ENCODE data around the gene MYO3B.
"Not testable (repeated sequence)": the region's sequence is repeated elsewhere in the genome, so short reads cannot be mapped to it uniquely, and the experiment has no call there.

MYO3B gene

GRCh38 chr2:170568511-170568910 lies 390.6 kb downstream of the MYO3B start:
- no peak for DNase-seq (ENCODE audit: low read depth)

DNA sequence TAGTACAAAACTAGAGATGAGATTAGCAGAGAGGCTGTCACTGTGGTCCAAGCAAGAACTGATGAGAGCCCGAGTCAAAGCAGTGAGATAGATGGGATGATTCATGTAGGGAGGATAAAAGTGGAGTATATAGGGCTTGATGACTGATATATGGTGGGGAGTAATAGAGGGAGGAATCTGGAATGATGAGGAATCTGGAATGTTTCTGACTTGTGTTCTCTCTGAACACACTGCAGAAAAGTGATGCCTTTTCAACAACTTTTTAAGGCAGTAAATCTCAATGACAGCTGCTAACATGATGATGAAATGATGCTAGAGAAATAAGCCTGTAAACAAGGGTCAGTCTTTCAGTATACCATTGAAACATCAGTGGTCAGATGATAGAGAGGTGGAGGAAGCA lies 393.7 kb downstream of the MYO3B start:
- DNase-seq (ENCODE audit: low read depth): no peak

DNA sequence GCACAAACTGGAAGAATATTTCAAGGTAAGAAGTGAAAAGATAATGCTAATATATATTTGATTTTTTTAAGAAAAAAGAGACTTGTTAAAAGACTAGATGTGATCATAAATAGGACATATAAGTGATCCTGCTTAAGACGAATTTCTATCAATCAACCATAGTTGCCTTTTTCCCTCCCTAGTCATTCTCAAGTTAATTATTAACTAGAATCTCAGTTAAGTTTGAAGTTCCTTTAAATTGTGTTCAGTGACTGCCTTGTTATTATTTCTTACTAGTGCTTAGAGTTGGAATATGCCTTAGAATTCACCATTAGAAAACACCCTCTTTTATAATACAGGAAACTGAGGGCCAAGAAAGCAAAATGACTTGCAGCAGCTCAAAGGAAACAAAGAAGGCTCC lies 395.7 kb downstream of the MYO3B start:
- DNase-seq (ENCODE audit: low read depth): no peak

DNA sequence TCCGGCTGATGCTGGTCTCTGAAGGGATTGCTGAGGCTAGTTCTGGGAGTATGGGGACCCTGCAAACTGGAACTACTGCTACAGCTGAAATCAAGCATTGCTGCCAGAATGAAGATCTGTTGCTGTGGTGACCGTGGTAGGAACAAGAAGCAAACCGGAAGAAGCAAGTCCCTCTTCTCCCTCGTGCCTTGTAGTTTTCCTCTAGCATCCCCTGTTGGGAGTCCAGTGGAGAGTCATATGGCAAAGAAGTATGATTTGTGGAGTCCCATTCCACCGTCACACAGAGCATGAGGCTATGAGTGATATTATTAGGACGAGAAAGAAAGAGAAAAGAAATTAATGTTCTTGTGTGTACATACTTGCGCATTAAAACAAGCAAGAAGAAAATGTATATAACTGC lies 398.3 kb downstream of the MYO3B start:
- DNase-seq (ENCODE audit: low read depth): no peak

DNA sequence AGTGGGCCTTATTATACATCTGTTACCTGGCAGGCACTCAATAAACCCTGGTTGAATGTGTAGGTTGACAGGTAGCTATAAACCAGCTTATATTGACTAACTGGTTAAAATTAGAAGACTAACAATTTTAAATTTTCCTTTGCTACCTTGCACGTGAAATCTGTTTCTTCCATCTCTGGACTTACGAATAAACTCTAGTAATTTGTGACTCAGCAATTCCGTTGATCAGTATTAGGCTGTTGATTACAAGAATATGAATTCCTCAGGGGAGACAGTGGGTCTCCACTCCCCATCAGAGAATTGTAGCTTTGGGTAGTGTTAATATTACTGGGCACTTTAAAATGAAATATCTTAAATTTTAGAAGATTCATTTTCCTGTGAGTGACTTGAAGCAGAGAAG lies 399.4 kb downstream of the MYO3B start:
- no peak for DNase-seq (ENCODE audit: low read depth)

GRCh38 chr2:170578606-170579005 lies 400.7 kb downstream of the MYO3B start:
- DNase-seq (ENCODE audit: low read depth): no peak

DNA sequence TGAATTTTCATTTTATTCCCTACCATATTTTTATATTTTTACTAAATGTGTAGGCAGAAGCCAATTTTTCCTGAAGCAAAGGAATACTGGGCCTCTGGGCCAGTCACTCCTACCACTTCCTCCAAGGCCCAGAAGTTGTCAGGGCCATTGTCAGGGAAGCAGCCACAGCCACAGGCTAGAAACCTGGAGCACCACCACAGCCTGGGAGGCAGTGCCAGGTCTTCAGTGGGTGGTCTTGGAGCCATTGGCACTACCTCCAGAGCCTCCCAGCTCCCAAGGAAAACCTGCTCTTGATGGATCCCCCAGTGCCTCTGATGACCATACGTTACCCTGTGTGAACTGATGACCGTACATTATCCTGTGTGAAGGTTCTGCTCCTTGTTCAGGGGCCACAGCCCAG lies 401.6 kb downstream of the MYO3B start:
- no peak for DNase-seq (ENCODE audit: low read depth)

DNA sequence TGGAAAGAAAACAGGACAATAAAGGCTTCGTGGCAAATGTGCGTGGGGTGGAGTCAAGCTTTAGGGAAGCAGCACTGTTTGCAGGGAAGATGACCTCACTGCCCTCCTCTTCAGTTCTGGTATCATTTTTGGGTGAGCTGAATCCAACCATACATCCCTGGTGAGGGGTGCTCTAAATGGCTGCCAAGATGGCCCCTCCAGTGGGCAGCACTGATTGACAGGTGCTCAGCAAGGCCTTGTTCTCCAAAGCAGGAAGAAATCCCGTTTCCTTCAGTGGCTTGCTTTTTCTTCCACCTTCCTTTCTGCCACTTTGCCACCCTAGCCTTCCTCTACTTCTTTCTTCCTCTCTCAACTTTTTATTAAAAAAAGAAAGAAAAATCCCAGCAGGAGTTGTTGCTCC lies 404.4 kb downstream of the MYO3B start:
- no peak for DNase-seq (ENCODE audit: low read depth)

DNA sequence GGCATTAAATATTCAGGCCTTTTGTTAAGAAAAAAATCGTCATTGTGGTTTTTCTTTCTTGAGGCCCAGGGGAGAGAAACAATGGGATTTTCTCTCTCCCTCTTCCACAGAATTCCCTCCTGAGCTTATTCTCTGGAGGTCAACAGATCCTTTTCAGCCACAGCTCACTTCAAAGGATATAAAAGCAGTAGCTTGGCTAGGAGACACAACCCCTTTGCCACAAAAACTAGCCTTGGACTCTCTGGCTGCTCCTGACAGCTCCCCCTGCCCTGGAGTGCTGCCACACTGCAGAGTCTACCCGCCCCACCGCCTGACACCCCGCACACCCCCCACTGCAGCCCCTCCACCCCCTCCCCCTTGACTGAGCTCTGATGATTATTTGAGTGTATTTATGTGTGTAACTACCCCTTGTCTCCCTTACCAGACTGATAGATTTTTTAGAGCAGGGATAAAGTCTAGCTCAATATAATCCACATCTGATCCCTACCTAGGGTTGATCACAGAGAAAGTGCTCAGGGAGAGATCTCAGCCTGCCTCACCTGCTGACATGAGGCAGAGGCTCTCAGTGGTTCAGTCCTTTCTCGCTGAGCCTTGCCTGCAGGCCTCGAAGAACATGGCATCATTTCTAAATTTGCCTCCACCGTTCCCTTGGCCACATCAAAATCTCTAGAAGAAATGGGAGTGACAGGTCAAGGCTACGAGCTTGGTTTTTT lies 405.0 kb downstream of the MYO3B start:
- no peak for DNase-seq (ENCODE audit: low read depth)

- DNase-seq (ENCODE audit: low read depth): no peak
Measured at GRCh38 chr2:170585067-170585466, 407.1 kb downstream of the MYO3B start.

DNA sequence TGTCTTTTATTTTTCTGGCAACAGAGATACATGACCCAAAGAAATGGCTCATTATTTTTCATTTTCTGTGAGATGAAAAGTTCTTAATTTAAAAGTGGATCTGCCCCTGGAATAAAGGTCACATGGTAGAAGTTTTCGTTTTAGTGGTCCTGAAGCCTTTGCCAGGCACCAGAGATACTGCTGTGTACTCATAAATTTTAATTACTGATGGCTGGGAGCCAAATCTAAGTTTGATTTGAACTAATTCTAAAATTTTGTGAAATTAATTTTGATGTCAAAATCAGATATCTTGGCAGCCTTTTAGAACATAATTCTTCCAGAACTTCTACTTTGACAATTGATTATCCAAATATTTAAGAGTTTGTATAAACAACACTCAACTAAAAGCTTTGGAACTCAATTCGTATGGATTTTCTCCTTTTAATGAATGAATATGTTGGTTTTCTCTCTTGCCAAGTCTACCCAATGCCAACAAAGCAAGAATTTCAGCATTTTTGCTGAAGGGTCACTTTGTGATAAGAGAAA lies 408.7 kb downstream of the MYO3B start:
- DNase-seq (ENCODE audit: low read depth): no peak

- DNase-seq (ENCODE audit: low read depth): no peak
Measured at GRCh38 chr2:170587117-170587516, 409.2 kb downstream of the MYO3B start.

GRCh38 chr2:170587922-170588321 lies 410.0 kb downstream of the MYO3B start:
- DNase-seq (ENCODE audit: low read depth): no peak

DNA sequence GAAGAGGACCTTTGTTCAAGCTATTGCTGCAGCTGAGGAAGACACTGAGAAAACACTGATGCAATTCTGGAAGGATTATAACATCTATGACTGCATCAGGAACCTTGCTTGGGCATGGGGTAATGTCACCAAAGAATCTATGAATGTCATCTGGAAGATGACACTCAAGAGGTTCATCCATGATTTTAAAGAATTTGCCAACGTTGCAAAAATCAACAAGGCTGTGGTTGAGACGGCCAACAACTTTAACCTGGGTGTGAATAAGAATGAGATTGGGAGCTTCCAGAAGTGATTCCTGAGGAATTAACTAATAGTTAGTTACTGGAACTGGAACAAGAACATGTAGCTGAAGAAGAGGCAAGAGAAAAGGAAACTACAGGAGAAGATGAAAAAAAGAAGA lies 410.8 kb downstream of the MYO3B start:
- DNase-seq (ENCODE audit: low read depth): no peak

DNA sequence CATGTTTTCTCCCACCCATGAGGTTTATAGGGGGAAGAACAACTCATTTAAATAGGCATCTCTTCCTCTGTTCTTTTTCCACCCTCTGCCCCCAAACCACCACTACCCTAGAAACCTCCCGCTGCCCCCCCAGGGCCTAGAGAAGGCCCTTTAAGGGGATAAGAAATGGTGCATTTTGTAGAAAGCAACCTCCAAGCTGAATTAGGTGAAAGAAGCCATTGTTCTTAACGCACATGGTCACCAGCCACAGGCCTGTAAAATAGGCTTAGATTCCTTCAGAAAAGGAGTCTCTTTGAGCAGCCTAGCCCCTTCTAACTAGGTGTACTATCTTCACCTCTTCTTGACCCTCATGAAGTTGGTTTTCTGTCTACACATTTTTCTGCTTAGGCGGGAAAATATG lies 418.6 kb downstream of the MYO3B start:
- no peak for DNase-seq (ENCODE audit: low read depth)

GRCh38 chr2:170598067-170598395 lies 420.1 kb downstream of the MYO3B start:
- no peak for DNase-seq (ENCODE audit: low read depth)

DNA sequence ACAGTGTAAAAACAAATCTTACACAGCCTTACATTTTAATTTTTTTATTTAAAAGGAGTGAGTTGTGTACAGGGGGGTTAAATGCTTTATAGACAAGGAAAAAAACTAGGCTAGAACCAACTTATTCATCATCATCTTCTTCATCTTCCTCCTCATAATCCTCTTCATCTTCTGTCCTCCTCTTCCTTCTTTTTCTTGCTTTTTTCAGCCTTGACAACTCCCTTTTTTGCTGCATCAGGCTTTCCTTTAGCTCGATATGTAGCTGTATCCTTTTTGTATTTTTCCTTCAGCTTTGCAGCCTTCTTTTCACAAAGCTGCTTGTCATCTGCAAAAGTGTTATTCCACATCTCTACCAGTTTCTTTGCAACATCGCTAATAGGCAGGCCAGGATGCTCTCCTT lies 423.5 kb downstream of the MYO3B start:
- DNase-seq (ENCODE audit: low read depth): no peak

GRCh38 chr2:170605862-170606261 lies 427.9 kb downstream of the MYO3B start:
- DNase-seq (ENCODE audit: low read depth): no peak

DNA sequence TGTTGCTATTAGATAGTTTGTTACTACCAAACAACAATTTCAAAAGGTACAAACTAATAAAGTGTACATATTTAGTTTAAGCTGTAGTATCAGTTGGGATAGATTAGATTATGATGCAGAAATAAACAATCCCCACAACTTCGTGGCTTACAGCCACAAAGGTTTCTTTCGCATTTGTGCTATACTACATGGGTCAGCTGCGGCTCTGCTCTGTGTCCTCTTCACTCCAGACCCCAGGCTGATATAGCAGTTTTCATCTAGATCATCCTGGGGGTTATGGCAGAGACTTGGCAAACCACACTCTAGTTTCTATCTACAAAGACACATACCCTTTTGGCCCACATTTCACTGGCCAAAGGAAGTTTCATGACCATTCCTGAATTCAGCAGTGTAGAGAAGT lies 429.2 kb downstream of the MYO3B start:
- DNase-seq (ENCODE audit: low read depth): no peak

DNA sequence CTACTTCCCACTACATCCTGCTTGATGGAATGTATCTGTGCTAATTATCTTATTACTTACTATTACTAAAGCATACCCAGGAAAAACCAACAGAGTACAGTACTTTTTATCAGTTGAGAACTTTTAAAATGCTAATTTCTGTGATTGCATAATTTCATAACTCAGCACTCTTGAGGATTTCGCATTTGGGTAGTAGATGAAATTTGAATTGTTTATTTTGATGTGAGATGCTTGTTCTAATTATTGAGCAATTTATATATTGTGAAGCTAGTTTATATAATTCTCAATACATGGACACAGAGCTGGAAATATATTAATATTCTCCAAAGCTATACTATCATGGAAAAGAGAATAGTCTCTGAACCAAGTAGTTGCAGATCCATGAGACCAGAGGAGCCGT lies 432.7 kb downstream of the MYO3B start:
- DNase-seq (ENCODE audit: low read depth): no peak

- DNase-seq (ENCODE audit: low read depth): not testable (repeated sequence)
Measured at GRCh38 chr2:170618948-170619347, 441.0 kb downstream of the MYO3B start.

DNA sequence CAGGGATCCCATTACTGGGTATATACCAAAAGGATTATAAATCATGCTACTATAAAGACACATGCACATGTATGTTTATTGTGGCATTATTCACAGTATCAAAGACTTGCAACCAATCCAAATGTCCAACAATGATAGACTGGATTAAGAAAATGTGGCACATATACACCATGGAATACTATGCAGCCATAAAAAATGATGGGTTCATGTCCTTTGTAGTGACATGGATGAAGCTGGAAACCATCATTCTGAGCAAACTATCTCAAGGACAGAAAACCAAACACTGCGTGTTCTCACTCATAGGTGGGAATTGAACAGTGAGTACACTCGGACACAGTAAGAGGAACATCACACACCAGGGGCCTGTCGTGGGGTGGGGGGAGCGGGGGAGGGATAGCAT lies 457.1 kb downstream of the MYO3B start:
- not testable (repeated sequence) for DNase-seq (ENCODE audit: low read depth)

- no peak for DNase-seq (ENCODE audit: low read depth)
Measured at GRCh38 chr2:170639635-170640034, 461.7 kb downstream of the MYO3B start.

GRCh38 chr2:170641961-170642360 lies 464.0 kb downstream of the MYO3B start:
- DNase-seq (ENCODE audit: low read depth): no peak

- no peak for DNase-seq (ENCODE audit: low read depth)
Measured at GRCh38 chr2:170643346-170643745, 465.4 kb downstream of the MYO3B start.
